Heart right ventricle (tissue), 16 donors: ENCODE data around the gene RFX8. TPM values are rescaled to one million over a fixed set of nuclear protein-coding genes. Genes with fewer than 3 reads are reported as not detected.

Source experiments
- ATAC-seq, 8 donors: fragments of 200-7000 bp; cut with Tn5 transposase; one replicate each; pipeline ENCODE4 v1.9.1; 2020; ENCODE audit warnings: mild to moderate bottlenecking in 8 of 8, moderate library complexity in 8 of 8, moderate number of reproducible peaks in 1 of 8
- DNase-seq, 2 donors: peaks; one replicate each; pipeline ENCODE4 v3.0.0-alpha.2; 2020
- H3K27ac ChIP-seq, 10 donors: fragments of 200-600 bp; sonication (generic) in 2 of 10; one replicate each; pipeline versions ENCODE4 v1.5.0 to v1.8.0; 2020 to 2022; ENCODE audit warnings: mild to moderate bottlenecking in 3 of 10
- H3K27me3 ChIP-seq, 7 donors: fragments of 200-600 bp; one replicate each; pipeline ENCODE4 v1.8.0; 2021 to 2022; ENCODE audit warnings: mild to moderate bottlenecking in 2 of 7
- H3K36me3 ChIP-seq, 9 donors: fragments of 200-600 bp; sonication (generic) in 1 of 9; one replicate each; pipeline versions ENCODE4 v1.5.0 to v1.8.0; 2020 to 2022; ENCODE audit warnings: mild to moderate bottlenecking in 2 of 9
- H3K4me1 ChIP-seq, 9 donors: fragments of 200-600 bp; sonication (generic) in 1 of 9; one replicate each; pipeline versions ENCODE4 v1.5.0 to v1.8.0; 2020 to 2022; ENCODE audit warnings: mild to moderate bottlenecking in 4 of 9
- H3K4me3 ChIP-seq, 10 donors: fragments of 200-600 bp; sonication (generic) in 2 of 10; one replicate each; pipeline versions ENCODE4 v1.5.0 to v1.8.0; 2020 to 2022; ENCODE audit warnings: mild to moderate bottlenecking in 7 of 10, moderate library complexity in 2 of 10
- H3K9me3 ChIP-seq, 11 donors: fragments of 200-600 bp in 10 of 11; sonication (generic) in 2 of 11; one replicate each; pipeline versions ENCODE4 v1.5.0 to v1.8.0; 2013 to 2022; ENCODE audit warnings: mild to moderate bottlenecking in 2 of 11, control low read depth in 1 of 11, moderate library complexity in 1 of 11
- CTCF ChIP-seq, 9 donors: fragments of 200-600 bp; sonication (generic) in 2 of 9; IDR thresholded peaks; one replicate each; pipeline versions ENCODE4 v1.5.0 to v1.8.0; 2021 to 2022; ENCODE audit warnings: antibody characterized with exemption in 9 of 9, mild to moderate bottlenecking in 5 of 9, moderate library complexity in 1 of 9
- WGBS, 2 donors: extraction: QIAGEN DNeasy Blood & Tissue Kit; methylation state at CpG; one replicate each; pipeline ENCODE4 v1.1.7; 2013; ENCODE audit warnings: inconsistent platforms in 1 of 2; 5-methylcytosine and 5-hydroxymethylcytosine counted together
- intact Hi-C, 10 donors: fragments of 100-400 bp; cut with DNase I; formaldehyde crosslinking; loops; one replicate each; pipeline versions ENCODE4 v1.11.1 to v1.14.2; 2022
- polyA plus RNA-seq, 2 donors: library from polyadenylated mRNA; stranded (reverse); fragments of 200-250 nt; gene quantifications; one replicate each; pipeline ENCODE4 v1.2.3, GENCODE V29; 2013
- total RNA-seq, 10 donors: library from RNA; stranded (reverse); fragmentation: NEBNext Ultra II Directional in 3 of 10; extraction: Animal tissue kit (Norgen Biotek cat#: 25700) in 3 of 10; gene quantifications; one replicate each; pipeline versions ENCODE4 v1.2.1 to v1.2.4, GENCODE V29; 2021 to 2023
- donor health status: Arrhythmogenic right ventricular cardiomyopathy.
- donor health status: ischemic (EF 13 %, LVEDD 7.1; RV severe dilation, severe dysfunction).
- donor health status: healthy with polysubstance abuse.
- donor health status: DM: no; HTN: yes; CAD: no.
- donor health status: DM: no; HTN: no; CAD: no.
- donor health status: ischemic (EF 25% LVEDD 6.9; RV normal size, moderate dysfunction).
- donor health status: ischemic (EF 25% LVEDD 5.7; RV mildly dilated, moderate dysfunction).
- donor health status: healthy.
- donor health status: DM: yes; HTN: yes; CAD: no.
- donor health status: Ischemic cardiomyopathy.
- donor health status: ischemic (EF 35%, LVEDD 5.7; RV mildly dilated, moderate dysfunction).
- donor health status: nonischemic (EF 11% LVEDD 7.7; RV severe dilation, severe dysfunction).
- donor health status: DM: yes; HTN: yes; CAD: no.
- donor health status: PGD.
- donor health status: ischemic (EF 29% LVEDD 5.4; RV normal size, mild dysfunction).
- donor health status: nonischemic (EF 23%, LVEDD 6.1; RV moderate dilation, normal function).

Gene RFX8
- total and polyA plus RNA-seq, 12 donors: 0.15 to 0.44 (median 0.16) TPM; not detected in 5

- Histone ChIP-seq H3K9me3 (peaks cover 0 to 6% (median 0%) of the 10 kb centered on the region in 11 donors), H3K27ac (no peak overlapping the region), H3K36me3 (no peaks in the 10 kb centered on the region), H3K27me3 (no peaks in the 10 kb centered on the region), H3K4me1 (peaks cover 0 to 3% (median 0%) of the 10 kb centered on the region in 9 donors), H3K4me3 (no peak overlapping the region)
- no peak for TF ChIP-seq CTCF (IDR thresholded peaks at IDR 0.05)
- DNase-seq (no peak), ATAC-seq (no peak)
- intact Hi-C loops: loop anchor here in 2 of 10 donors (10.0 kb wide), 2 partner anchors 284 to 574 kb away; partner anchors contain the start of gene MAP4K4 (in 2 of the 2)
- 73 to 77% methylated on average over 5 of the region's 5 CpGs for WGBS, 2 donors
These were observed 64.2 kb downstream of the RFX8 start for GRCh38 chr2:101410746-101411145.

GRCh38 chr2:101410114-101410513 is 64.8 kb downstream of the RFX8 start:
- peak in 1 of 8 donors; percentile 34 for ATAC-seq
- peaks cover 0 to 10% (median 0%) of the 10 kb centered on the region in 9 donors for H3K4me1 ChIP-seq
- no peaks in the 10 kb centered on the region for H3K27me3 ChIP-seq
- H3K4me3 ChIP-seq: no peak overlapping the region
- H3K36me3 ChIP-seq: no peaks in the 10 kb centered on the region
- no peak for TF ChIP-seq CTCF (IDR thresholded peaks at IDR 0.05)
- intact Hi-C loops: loop anchor here in 2 of 10 donors (10.0 kb wide), 2 partner anchors 285 to 575 kb away; partner anchors contain the start of gene MAP4K4 (in 2 of the 2)
- DNase-seq: no peak
- 95 to 97% methylated on average over 5 of the region's 5 CpGs for WGBS, 2 donors
- H3K9me3 ChIP-seq: peaks cover 0 to 4% (median 0%) of the 10 kb centered on the region in 11 donors
- H3K27ac ChIP-seq: no peak overlapping the region

- Histone ChIP-seq H3K27ac (no peak overlapping the region), H3K36me3 (no peaks in the 10 kb centered on the region), H3K4me1 (peaks cover 0 to 13% (median 0%) of the 10 kb centered on the region in 9 donors), H3K4me3 (no peak overlapping the region), H3K27me3 (no peaks in the 10 kb centered on the region), H3K9me3 (no peaks in the 10 kb centered on the region)
- DNase-seq: no peak
- intact Hi-C loops: loop anchor here in 2 of 10 donors (10.0 kb wide), 2 partner anchors 285 to 575 kb away; partner anchors contain the start of gene MAP4K4 (in 2 of the 2)
- 90 to 91% methylated on average over 5 of the region's 5 CpGs for WGBS, 2 donors
- TF ChIP-seq CTCF (IDR thresholded peaks at IDR 0.05): no peak
- ATAC-seq: no peak
These were observed 65.2 kb downstream of the RFX8 start for GRCh38 chr2:101409699-101410098.

- DNase-seq: no peak
- Histone ChIP-seq H3K27ac (no peak overlapping the region), H3K4me1 (peaks cover 0 to 13% (median 0%) of the 10 kb centered on the region in 9 donors), H3K9me3 (no peaks in the 10 kb centered on the region), H3K27me3 (no peaks in the 10 kb centered on the region), H3K36me3 (no peaks in the 10 kb centered on the region), H3K4me3 (no peak overlapping the region)
- WGBS, 2 donors: 80 to 85% methylated on average over 6 of the region's 6 CpGs
- no peak for TF ChIP-seq CTCF (IDR thresholded peaks at IDR 0.05)
- intact Hi-C loops: no loop called here
- ATAC-seq: no peak
These were observed 66.0 kb downstream of the RFX8 start for GRCh38 chr2:101408925-101409324.
